ENCODE data around the gene TMEM14B.
A peak's percentile ranks its signal among the peaks of the same experiment; 100 is the strongest.

TMEM14B gene

DNA sequence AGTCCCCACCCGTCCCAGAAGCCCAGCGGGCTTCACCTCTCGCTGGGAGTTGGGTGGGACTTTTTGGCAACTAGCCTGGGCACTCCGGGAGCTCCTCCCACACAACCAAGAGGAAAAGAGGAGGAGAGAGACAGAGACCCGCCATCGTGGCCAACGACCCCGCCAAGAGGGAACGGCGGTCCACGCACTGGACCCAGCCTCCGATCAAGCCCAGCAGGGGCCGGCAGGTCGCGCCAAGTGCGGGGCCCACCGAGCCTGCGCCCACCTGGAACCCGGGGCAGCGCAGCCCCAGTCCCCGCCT is 27.7 kb upstream of the TMEM14B start (continued):
- TF ChIP-seq, protein P1, sequence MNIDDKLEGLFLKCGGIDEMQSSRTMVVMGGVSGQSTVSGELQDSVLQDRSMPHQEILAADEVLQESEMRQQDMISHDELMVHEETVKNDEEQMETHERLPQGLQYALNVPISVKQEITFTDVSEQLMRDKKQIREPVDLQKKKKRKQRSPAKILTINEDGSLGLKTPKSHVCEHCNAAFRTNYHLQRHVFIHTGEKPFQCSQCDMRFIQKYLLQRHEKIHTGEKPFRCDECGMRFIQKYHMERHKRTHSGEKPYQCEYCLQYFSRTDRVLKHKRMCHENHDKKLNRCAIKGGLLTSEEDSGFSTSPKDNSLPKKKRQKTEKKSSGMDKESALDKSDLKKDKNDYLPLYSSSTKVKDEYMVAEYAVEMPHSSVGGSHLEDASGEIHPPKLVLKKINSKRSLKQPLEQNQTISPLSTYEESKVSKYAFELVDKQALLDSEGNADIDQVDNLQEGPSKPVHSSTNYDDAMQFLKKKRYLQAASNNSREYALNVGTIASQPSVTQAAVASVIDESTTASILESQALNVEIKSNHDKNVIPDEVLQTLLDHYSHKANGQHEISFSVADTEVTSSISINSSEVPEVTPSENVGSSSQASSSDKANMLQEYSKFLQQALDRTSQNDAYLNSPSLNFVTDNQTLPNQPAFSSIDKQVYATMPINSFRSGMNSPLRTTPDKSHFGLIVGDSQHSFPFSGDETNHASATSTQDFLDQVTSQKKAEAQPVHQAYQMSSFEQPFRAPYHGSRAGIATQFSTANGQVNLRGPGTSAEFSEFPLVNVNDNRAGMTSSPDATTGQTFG (tag by site-specific recombination; IDR thresholded peaks at IDR 0.05; ENCODE audit: borderline replicate concordance) = no peak
- peak; percentile 51 for TF ChIP-seq ZFHX2 (tag by site-specific recombination; conservative IDR thresholded peaks at IDR 0.05)
- no peak for TF ChIP-seq ZNF548 (tag by site-specific recombination; IDR thresholded peaks at IDR 0.05)
- TF ChIP-seq PRDM1 (tag by site-specific recombination; IDR thresholded peaks at IDR 0.05) = no peak
- TF ChIP-seq ZNF629 (tag by site-specific recombination; IDR thresholded peaks at IDR 0.05) = no peak

DNA sequence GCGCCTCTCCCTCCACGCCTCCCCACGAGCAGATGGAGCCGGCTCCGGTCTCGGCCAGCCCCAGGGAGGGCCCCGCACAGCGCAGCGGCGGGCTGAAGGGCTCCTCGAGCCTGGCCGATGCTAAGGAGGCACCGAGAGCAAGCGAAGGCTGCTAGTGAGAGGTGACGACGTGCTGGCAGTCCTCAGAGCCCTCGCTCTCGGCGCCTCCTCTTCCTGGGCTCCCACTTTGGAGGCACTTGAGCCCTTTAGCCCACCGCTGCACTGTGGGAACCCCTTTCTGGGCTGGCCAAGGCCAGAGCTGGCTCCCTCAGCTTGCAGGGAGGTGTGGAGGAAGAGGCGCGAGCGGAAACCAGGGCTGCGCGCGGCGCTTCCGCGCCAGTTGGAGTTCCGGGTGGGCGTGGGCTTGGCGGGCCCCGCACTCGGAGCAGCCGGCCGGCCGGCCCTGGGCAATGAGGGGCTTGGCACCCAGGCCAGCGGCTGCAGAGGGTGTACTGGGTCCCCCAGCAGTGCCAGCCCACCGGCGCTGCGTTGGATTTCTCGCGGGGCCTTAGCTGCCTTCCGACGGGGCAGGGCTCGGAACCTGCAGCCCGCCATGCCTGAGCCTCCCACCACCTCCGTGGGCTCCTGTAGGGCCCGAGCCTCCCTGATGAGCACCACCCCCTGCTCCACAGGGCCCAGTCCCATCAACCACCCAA is 27.2 kb upstream of the TMEM14B start:
- no peaks in the 10 kb centered on the region for H3K4me1 ChIP-seq (ENCODE audit: control insufficient read depth, insufficient read depth, low read length)
- ChIA-PET POLR2A (interaction anchor here (1.0 to 7.8 kb wide), 4 partner anchors 10 to 45 kb away, joined by 3 to 82 read pairs (median 28); partner anchors contain the start of genes C6orf52, PAK1IP1 and TMEM14B), CTCF (interaction anchor here (0.8 to 1.8 kb wide), 4 partner anchors 22 to 242 kb away, joined by 3 to 7 read pairs (median 4); partner anchors contain the start of gene TMEM14B)
- no peaks in the 10 kb centered on the region for H3K9me3 ChIP-seq (ENCODE audit: control insufficient read depth, insufficient read depth, low read depth, low read length)
- peak overlapping the region; percentile 54; the same call in 1 of the 2 replicates for H3K27ac ChIP-seq (ENCODE audit: extremely low read depth, low read depth, low read length)
- peaks cover 0 to 9% of the 10 kb centered on the region in 2 experiments; a peak in 1 of 3 replicates for H3K36me3 ChIP-seq (ENCODE audit: control insufficient read depth in 2 of 2, insufficient read depth in 1 of 2, low read length in 2 of 2)
- H3K4me3 ChIP-seq (ENCODE audit: low read depth, low read length) = peak overlapping the region; percentile 25
- TF ChIP-seq ZFP3 (tag by site-specific recombination; IDR thresholded peaks at IDR 0.05; ENCODE audit: low read depth) (no peak), ZBTB8A (tag by site-specific recombination; IDR thresholded peaks at IDR 0.05) (peak; percentile 95), ZNF560 (tag by site-specific recombination; IDR thresholded peaks at IDR 0.05; ENCODE audit: borderline replicate concordance) (no peak), ZNF777 (tag by site-specific recombination; IDR thresholded peaks at IDR 0.05; ENCODE audit: borderline replicate concordance) (no peak), KLF9 (tag by site-specific recombination; IDR thresholded peaks at IDR 0.05; ENCODE audit: low read depth) (0 out of 2 replicates have a peak, but pooled peaks have one; percentile 30), ZNF529 (tag by site-specific recombination; IDR thresholded peaks at IDR 0.05; ENCODE audit: insufficient replicate concordance) (no peak), ZNF239 (tag by site-specific recombination; IDR thresholded peaks at IDR 0.05) (no peak), GLIS2 (tag by site-specific recombination; IDR thresholded peaks at IDR 0.05) (peak; percentile 0), ZNF112 (tag by site-specific recombination; IDR thresholded peaks at IDR 0.05) (no peak), ZNF391 (tag by site-specific recombination; IDR thresholded peaks at IDR 0.05; ENCODE audit: borderline replicate concordance, low read depth) (no peak), KLF16 (tag by site-specific recombination; IDR thresholded peaks at IDR 0.05) (no peak), ZNF350 (tag by site-specific recombination; IDR thresholded peaks at IDR 0.05) (no peak), ZNF366 (tag by site-specific recombination; conservative IDR thresholded peaks at IDR 0.05) (no peak), ZNF138 (tag by site-specific recombination; IDR thresholded peaks at IDR 0.05; ENCODE audit: borderline replicate concordance) (no peak), ZSCAN16 (tag by site-specific recombination; IDR thresholded peaks at IDR 0.05) (no peak), SP2 (tag by site-specific recombination; IDR thresholded peaks at IDR 0.05) (peak; percentile 30; the same call in 1 of the 2 replicates), ZNF558 (tag by site-specific recombination; IDR thresholded peaks at IDR 0.05) (no peak)
- TF ChIP-seq, protein P2, sequence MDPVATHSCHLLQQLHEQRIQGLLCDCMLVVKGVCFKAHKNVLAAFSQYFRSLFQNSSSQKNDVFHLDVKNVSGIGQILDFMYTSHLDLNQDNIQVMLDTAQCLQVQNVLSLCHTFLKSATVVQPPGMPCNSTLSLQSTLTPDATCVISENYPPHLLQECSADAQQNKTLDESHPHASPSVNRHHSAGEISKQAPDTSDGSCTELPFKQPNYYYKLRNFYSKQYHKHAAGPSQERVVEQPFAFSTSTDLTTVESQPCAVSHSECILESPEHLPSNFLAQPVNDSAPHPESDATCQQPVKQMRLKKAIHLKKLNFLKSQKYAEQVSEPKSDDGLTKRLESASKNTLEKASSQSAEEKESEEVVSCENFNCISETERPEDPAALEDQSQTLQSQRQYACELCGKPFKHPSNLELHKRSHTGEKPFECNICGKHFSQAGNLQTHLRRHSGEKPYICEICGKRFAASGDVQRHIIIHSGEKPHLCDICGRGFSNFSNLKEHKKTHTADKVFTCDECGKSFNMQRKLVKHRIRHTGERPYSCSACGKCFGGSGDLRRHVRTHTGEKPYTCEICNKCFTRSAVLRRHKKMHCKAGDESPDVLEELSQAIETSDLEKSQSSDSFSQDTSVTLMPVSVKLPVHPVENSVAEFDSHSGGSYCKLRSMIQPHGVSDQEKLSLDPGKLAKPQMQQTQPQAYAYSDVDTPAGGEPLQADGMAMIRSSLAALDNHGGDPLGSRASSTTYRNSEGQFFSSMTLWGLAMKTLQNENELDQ (tag by site-specific recombination; IDR thresholded peaks at IDR 0.05; ENCODE audit: low read depth) = no peak
- TF ChIP-seq, protein P3, sequence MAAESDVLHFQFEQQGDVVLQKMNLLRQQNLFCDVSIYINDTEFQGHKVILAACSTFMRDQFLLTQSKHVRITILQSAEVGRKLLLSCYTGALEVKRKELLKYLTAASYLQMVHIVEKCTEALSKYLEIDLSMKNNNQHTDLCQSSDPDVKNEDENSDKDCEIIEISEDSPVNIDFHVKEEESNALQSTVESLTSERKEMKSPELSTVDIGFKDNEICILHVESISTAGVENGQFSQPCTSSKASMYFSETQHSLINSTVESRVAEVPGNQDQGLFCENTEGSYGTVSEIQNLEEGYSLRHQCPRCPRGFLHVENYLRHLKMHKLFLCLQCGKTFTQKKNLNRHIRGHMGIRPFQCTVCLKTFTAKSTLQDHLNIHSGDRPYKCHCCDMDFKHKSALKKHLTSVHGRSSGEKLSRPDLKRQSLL (tag by site-specific recombination; IDR thresholded peaks at IDR 0.05) = peak; percentile 33; the same call in 1 of the 2 replicates
- TF ChIP-seq, protein P4, sequence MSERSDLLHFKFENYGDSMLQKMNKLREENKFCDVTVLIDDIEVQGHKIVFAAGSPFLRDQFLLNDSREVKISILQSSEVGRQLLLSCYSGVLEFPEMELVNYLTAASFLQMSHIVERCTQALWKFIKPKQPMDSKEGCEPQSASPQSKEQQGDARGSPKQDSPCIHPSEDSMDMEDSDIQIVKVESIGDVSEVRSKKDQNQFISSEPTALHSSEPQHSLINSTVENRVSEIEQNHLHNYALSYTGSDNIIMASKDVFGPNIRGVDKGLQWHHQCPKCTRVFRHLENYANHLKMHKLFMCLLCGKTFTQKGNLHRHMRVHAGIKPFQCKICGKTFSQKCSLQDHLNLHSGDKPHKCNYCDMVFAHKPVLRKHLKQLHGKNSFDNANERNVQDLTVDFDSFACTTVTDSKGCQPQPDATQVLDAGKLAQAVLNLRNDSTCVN (tag by site-specific recombination; optimal IDR thresholded peaks at IDR 0.05) = peak; percentile 57
- TF ChIP-seq, protein P5, sequence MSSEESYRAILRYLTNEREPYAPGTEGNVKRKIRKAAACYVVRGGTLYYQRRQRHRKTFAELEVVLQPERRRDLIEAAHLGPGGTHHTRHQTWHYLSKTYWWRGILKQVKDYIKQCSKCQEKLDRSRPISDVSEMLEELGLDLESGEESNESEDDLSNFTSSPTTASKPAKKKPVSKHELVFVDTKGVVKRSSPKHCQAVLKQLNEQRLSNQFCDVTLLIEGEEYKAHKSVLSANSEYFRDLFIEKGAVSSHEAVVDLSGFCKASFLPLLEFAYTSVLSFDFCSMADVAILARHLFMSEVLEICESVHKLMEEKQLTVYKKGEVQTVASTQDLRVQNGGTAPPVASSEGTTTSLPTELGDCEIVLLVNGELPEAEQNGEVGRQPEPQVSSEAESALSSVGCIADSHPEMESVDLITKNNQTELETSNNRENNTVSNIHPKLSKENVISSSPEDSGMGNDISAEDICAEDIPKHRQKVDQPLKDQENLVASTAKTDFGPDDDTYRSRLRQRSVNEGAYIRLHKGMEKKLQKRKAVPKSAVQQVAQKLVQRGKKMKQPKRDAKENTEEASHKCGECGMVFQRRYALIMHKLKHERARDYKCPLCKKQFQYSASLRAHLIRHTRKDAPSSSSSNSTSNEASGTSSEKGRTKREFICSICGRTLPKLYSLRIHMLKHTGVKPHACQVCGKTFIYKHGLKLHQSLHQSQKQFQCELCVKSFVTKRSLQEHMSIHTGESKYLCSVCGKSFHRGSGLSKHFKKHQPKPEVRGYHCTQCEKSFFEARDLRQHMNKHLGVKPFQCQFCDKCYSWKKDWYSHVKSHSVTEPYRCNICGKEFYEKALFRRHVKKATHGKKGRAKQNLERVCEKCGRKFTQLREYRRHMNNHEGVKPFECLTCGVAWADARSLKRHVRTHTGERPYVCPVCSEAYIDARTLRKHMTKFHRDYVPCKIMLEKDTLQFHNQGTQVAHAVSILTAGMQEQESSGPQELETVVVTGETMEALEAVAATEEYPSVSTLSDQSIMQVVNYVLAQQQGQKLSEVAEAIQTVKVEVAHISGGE (tag by site-specific recombination; conservative IDR thresholded peaks at IDR 0.05; ENCODE audit: low read depth) = 0 out of 2 replicates have a peak, but pooled peaks have one; percentile 29

Measured in HEK293 (cell line).